Mesodermal cell (in vitro differentiated cells): ENCODE data around the gene STATH. TPM values are rescaled to one million over a fixed set of nuclear protein-coding genes. Genes with fewer than 3 reads are reported as not detected.

Experiments
- H3K27ac ChIP-seq: 2 replicates; pipeline ENCODE4 v1.7.0; 2013; ENCODE audit warnings: mild to moderate bottlenecking, low read depth, low read length, moderate library complexity; ENCODE audit not compliant: severe bottlenecking
- H3K36me3 ChIP-seq: 2 replicates; pipeline ENCODE4 v1.7.1; 2013; ENCODE audit warnings: mild to moderate bottlenecking, low read length, moderate library complexity; ENCODE audit not compliant: control insufficient read depth, insufficient read depth
- H3K4me1 ChIP-seq: one replicate; pipeline ENCODE4 v1.7.1; 2013; ENCODE audit warnings: mild to moderate bottlenecking, low read length; ENCODE audit not compliant: insufficient read depth, control insufficient read depth, poor library complexity, severe bottlenecking
- H3K4me3 ChIP-seq: 2 replicates; pipeline ENCODE4 v1.7.0; 2013; ENCODE audit warnings: low read length, control low read depth, mild to moderate bottlenecking; ENCODE audit not compliant: insufficient read depth, poor library complexity, severe bottlenecking; ENCODE audit errors: extremely low read depth
- H3K9me3 ChIP-seq: 2 replicates; pipeline ENCODE4 v1.7.1; 2013; ENCODE audit warnings: mild to moderate bottlenecking, low read length, moderate library complexity; ENCODE audit not compliant: control insufficient read depth
- WGBS, 2 experiments: methylation state at CpG; one replicate each; pipeline ENCODE4 v1.1.5; 2013; ENCODE audit warnings: missing lambda C conversion rate in 2 of 2; ENCODE audit not compliant: insufficient coverage in 2 of 2; 5-methylcytosine and 5-hydroxymethylcytosine counted together
- polyA plus RNA-seq, 2 experiments: library from polyadenylated mRNA; stranded (reverse); fragments of 50-300 nt; gene quantifications; one replicate each; pipeline ENCODE4 v1.2.3, GENCODE V29; 2013

Gene STATH
- polyA plus RNA-seq (2013, experiment 1 of 2): not detected
- not detected for polyA plus RNA-seq (2013, experiment 2 of 2)

DNA sequence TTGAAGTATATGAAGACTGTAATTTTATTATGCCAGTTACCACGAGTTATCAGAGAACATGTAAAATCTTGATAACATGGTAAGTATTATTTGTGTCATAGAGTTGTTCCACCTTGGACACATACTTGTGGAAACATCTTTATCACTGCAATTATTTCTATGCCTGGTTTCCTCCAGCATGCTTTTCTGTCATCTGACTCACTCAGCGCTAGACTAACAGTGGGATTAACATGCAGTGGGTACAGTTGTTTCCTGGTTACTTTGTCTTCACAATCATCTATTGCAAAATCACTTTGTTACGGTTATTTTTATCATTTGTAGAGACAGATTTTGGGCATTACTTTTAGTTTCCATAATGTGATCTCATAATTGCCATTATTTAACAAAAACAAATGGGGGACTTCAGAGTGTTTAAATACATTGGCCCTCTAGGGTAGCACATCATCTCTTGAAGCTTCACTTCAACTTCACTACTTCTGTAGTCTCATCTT, at the start of gene STATH:
STATH (plus strand) TSS at position 441 of the 491 bp plus-strand sequence. CDS start 2,472 bp downstream, outside the sequence.
- Histone ChIP-seq H3K36me3 (no peaks in the 10 kb centered on the region), H3K4me3 (no peak within 1 kb of the TSS), H3K27ac (no peak within 1 kb of the TSS), H3K4me1 (no peaks in the 10 kb centered on the region), H3K9me3 (no peaks in the 10 kb centered on the region)
- WGBS, 2 experiments: 92% methylated on average over 2 of the region's 3 CpGs; no CpG with 5 or more reads in 1 of the 2 experiments

DNA sequence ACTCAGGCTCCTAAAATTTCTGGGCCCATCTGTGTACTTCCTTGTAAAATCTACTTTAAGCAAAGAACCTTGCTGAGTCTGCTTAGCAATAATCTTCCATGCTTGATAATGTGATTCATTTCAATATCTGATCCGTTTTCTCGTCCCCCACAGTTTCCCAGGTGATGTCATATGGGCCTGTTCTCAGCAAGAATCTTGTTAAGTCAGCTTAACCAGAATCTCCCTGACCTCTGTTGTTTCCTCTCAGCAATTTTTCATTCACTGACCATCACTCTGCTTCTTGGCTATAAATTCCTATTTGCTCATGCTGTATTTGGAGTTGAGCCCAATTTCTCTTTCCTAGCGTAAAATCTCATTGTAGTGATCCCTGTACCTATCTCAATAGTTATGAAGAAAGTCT, 44.2 kb upstream of the STATH start:
- Histone ChIP-seq H3K4me1 (no peaks in the 10 kb centered on the region), H3K4me3 (no peak overlapping the region), H3K27ac (no peak overlapping the region), H3K9me3 (no peaks in the 10 kb centered on the region), H3K36me3 (no peaks in the 10 kb centered on the region)
- WGBS, 2 experiments: 89 to 100% methylated on average over 2 to 3 of the region's 3 CpGs

GRCh38 chr4:69957209-69957608, 38.6 kb upstream of the STATH start:
- Histone ChIP-seq H3K4me3 (no peak overlapping the region), H3K4me1 (no peaks in the 10 kb centered on the region), H3K9me3 (no peaks in the 10 kb centered on the region), H3K36me3 (no peaks in the 10 kb centered on the region), H3K27ac (no peak overlapping the region)
- 83 to 100% methylated on average over 1 of the region's 1 CpG for WGBS, 2 experiments

DNA sequence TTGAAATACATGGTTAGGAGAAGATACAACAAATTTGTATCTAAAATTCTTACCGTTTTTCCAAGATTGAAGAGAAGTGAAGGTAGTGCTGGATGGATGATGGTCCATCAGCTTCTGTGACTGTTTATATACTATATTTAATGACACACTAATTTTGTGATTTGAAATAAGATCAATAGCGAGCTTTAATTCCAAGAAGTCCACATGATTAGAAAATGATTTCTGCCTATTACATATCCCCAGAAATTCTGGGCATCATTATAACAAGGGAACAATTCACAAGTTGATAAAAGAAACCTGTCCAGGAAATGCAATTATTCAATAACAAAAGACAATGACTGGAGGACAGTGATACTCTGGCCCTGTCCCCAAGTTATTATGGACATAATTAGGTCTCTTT, 30.1 kb upstream of the STATH start, which contains the start of gene CSN2:
CSN2 (minus strand) TSS at position 101 of the 400 bp plus-strand sequence. CDS start 4,733 bp downstream, outside the sequence.
- no peak within 1 kb of the TSS for H3K4me3 ChIP-seq
- H3K4me1 ChIP-seq: no peaks in the 10 kb centered on the region
- no peaks in the 10 kb centered on the region for H3K9me3 ChIP-seq
- WGBS, 2 experiments: no CpG with 5 or more reads among the region's 2 CpGs
- no peaks in the 10 kb centered on the region for H3K36me3 ChIP-seq
- H3K27ac ChIP-seq: no peak within 1 kb of the TSS

- H3K27ac ChIP-seq: no peak overlapping the region
- WGBS, 2 experiments: no CpG with 5 or more reads among the region's 1 CpG
- no peaks in the 10 kb centered on the region for H3K9me3 ChIP-seq
- no peak overlapping the region for H3K4me3 ChIP-seq
- no peaks in the 10 kb centered on the region for H3K36me3 ChIP-seq
- no peaks in the 10 kb centered on the region for H3K4me1 ChIP-seq
These were observed 25.7 kb upstream of the STATH start for GRCh38 chr4:69970071-69970470.

- Histone ChIP-seq H3K4me3 (no peak overlapping the region), H3K27ac (no peak overlapping the region), H3K36me3 (no peaks in the 10 kb centered on the region), H3K9me3 (no peaks in the 10 kb centered on the region), H3K4me1 (no peaks in the 10 kb centered on the region)
- no CpG with 5 or more reads among the region's 1 CpG for WGBS, 2 experiments
These were observed 21.1 kb upstream of the STATH start for GRCh38 chr4:69974631-69975030.

GRCh38 chr4:69977582-69977981, 18.2 kb upstream of the STATH start:
- no peaks in the 10 kb centered on the region for H3K36me3 ChIP-seq
- no peaks in the 10 kb centered on the region for H3K9me3 ChIP-seq
- no peak overlapping the region for H3K4me3 ChIP-seq
- no peaks in the 10 kb centered on the region for H3K4me1 ChIP-seq
- no peak overlapping the region for H3K27ac ChIP-seq

DNA sequence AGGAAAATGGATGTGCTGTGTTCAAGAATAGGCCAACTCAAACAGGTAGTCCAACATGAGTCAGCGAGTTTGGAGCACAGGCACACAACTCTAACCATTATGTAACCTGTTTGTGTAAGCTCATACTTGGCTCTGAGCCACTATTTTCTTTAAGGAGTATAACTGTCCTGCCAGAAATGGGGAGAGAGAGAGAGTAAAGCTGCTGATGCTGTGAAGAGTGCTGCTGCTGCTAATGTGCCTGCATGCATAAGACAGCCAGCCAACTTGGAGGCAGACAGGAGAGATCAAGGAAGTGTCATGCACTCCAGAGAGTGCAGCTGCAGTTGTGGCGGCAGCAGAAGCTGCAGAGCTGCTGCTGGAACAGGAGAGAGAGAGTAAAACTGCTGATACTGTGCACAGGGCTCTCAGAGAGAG, 11.7 kb upstream of the STATH start:
- H3K27ac ChIP-seq: no peak overlapping the region
- WGBS, 2 experiments: 67 to 83% methylated on average over 1 of the region's 2 CpGs
- no peak overlapping the region for H3K4me3 ChIP-seq
- H3K4me1 ChIP-seq: no peaks in the 10 kb centered on the region
- H3K9me3 ChIP-seq: no peaks in the 10 kb centered on the region
- H3K36me3 ChIP-seq: no peaks in the 10 kb centered on the region

- Histone ChIP-seq H3K27ac (no peak overlapping the region), H3K9me3 (no peaks in the 10 kb centered on the region), H3K36me3 (no peaks in the 10 kb centered on the region), H3K4me3 (no peak overlapping the region), H3K4me1 (no peaks in the 10 kb centered on the region)
- whole genome bisulfite sequencing, 2 experiments: no CpG with 5 or more reads among the region's 1 CpG
These were observed 9.1 kb upstream of the STATH start for GRCh38 chr4:69986663-69987062.

GRCh38 chr4:69991016-69991415, 4.8 kb upstream of the STATH start:
- no peak overlapping the region for H3K27ac ChIP-seq
- no peaks in the 10 kb centered on the region for H3K36me3 ChIP-seq
- no peaks in the 10 kb centered on the region for H3K9me3 ChIP-seq
- no peaks in the 10 kb centered on the region for H3K4me1 ChIP-seq
- WGBS, 2 experiments: 81 to 90% methylated on average over 4 of the region's 4 CpGs
- H3K4me3 ChIP-seq: no peak overlapping the region

DNA sequence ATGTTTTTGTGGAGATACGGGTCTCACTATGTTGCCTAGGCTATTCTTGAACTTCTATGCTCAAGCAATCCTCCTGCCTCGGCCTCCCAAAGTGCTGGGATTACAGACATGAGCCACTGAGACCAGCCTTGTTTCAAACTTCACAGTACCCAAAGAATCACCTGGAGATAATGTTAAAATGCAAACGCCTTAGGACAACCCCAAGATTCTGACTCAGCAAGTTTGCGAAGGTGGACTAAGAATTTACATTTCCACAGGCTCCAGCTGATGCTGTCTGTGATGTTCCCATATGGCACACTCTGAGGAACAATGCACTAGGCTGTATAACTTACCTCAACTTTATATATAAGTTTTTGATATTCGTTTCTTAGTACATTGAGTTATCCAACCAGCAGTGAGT, 984 bp upstream of the STATH start:
- 82 to 90% methylated on average over 3 of the region's 5 CpGs for WGBS, 2 experiments
- H3K4me1 ChIP-seq: no peaks in the 10 kb centered on the region
- no peaks in the 10 kb centered on the region for H3K36me3 ChIP-seq
- H3K9me3 ChIP-seq: no peaks in the 10 kb centered on the region
- no peak overlapping the region for H3K27ac ChIP-seq
- H3K4me3 ChIP-seq: no peak overlapping the region
